T-helper 17 cell (primary cell): ENCODE measurements around the gene ATP6V1B1. TPM values are rescaled to one million over a fixed set of nuclear protein-coding genes. Genes with fewer than 3 reads are reported as not detected.

Experiments used
- ATAC-seq: fragments of 150-1000 bp; cut with Tn5 transposase; 2 replicates; pipeline ENCODE4 v1.10.0; 2021; ENCODE audit warnings: mild to moderate bottlenecking, moderate library complexity
- DNase-seq, 3 donors: peaks; one replicate each; pipeline versions ENCODE4 v3.0.0 to v3.0.0-alpha.2; 2020 to 2021
- H3K9me3 ChIP-seq: one replicate; pipeline ENCODE4 v1.7.0; 2013; ENCODE audit warnings: low read length, mild to moderate bottlenecking; ENCODE audit not compliant: control insufficient read depth, poor library complexity, severe bottlenecking
- H3K27ac Mint-ChIP-seq: one replicate; pipeline ENCODE4 v1.8.0; 2022; ENCODE audit warnings: mild to moderate bottlenecking, moderate library complexity, mixed read lengths
- H3K27me3 Mint-ChIP-seq: one replicate; pipeline ENCODE4 v1.8.0; 2022; ENCODE audit warnings: mixed read lengths
- H3K36me3 Mint-ChIP-seq: one replicate; pipeline ENCODE4 v1.8.0; 2022; ENCODE audit warnings: low read depth, mixed read lengths
- H3K4me1 Mint-ChIP-seq: one replicate; pipeline ENCODE4 v1.8.0; 2022; ENCODE audit warnings: mild to moderate bottlenecking, mixed read lengths
- H3K4me3 Mint-ChIP-seq: one replicate; pipeline ENCODE4 v1.8.0; 2022; ENCODE audit warnings: mild to moderate bottlenecking, moderate library complexity, mixed read lengths
- total RNA-seq, 4 donors: library from RNA in 2 of 4; stranded (reverse) in 2 of 4; gene quantifications; one replicate each; pipeline ENCODE4 v1.2.3 and lab custom pipeline; 2022 to 2026

Gene ATP6V1B1
- total RNA-seq, 2 donors from 2014 or later, result not detected

DNA sequence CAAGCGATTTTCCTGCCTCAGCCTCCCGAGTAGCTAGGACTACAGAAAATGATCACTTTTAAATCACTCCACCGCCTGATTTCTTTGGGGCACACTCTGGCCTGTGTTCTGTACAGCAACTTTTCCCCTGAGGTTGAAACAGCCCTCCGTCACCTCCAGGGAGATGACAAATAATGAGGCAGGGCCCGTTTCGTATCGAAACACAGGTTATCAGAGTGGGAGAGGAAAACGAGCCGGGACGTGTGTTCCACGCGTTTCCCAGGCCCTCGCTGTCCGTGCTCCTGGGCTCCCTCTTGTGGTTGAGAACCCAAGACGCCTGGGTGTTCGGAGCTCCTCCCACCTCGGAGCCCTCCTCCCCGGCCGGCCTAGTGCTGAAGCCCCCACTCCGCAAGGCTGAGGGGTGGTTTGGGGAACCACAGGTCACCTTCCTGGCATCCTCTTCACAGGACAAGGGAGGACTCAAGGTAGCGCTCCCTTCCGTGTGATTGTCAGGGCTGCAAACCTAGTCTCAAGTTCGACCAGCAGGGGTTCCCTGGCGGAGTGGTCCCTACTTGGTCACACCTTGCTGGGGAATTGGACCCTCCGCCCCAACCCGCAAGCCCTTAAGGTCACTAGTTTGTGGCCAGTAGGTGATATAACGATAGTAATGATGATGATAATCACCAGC is 12.8 kb downstream of the ATP6V1B1 start:
- Mint-ChIP-seq H3K27ac (peak overlapping the region; percentile 59), H3K4me3 (peak overlapping the region; percentile 81), H3K36me3 (no peaks in the 10 kb centered on the region), H3K27me3 (peaks cover 35% of the 10 kb centered on the region), H3K4me1 (peaks cover 11% of the 10 kb centered on the region)
- ATAC-seq, result peak; percentile 95
- no peaks in the 10 kb centered on the region for H3K9me3 ChIP-seq
- DNase-seq, result peak; percentile 57 to 70 (median 57)

DNA sequence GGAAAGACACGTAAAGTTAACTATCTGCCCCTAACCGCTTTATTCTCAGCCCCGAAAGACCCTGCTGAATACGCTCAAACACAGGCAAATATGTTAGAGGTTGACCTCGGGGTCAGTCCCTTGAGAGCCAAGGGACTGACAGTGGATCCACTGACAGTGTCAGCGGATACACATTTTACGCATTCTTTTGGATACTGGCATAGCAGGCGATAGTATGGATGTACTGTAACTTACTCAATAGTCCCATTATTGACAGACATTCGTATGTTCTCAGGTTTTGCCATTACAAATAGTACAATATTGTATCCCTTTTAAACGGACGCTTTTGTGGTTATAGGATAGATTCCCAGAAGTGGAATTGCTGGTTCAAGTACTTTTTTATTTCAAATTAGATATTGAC is 13.4 kb downstream of the ATP6V1B1 start:
- H3K27me3 Mint-ChIP-seq, result peaks cover 32% of the 10 kb centered on the region
- no peak for DNase-seq
- no peak overlapping the region for H3K4me3 Mint-ChIP-seq
- H3K4me1 Mint-ChIP-seq, result peaks cover 11% of the 10 kb centered on the region
- no peak for ATAC-seq
- no peaks in the 10 kb centered on the region for H3K36me3 Mint-ChIP-seq
- no peaks in the 10 kb centered on the region for H3K9me3 ChIP-seq
- no peak overlapping the region for H3K27ac Mint-ChIP-seq

DNA sequence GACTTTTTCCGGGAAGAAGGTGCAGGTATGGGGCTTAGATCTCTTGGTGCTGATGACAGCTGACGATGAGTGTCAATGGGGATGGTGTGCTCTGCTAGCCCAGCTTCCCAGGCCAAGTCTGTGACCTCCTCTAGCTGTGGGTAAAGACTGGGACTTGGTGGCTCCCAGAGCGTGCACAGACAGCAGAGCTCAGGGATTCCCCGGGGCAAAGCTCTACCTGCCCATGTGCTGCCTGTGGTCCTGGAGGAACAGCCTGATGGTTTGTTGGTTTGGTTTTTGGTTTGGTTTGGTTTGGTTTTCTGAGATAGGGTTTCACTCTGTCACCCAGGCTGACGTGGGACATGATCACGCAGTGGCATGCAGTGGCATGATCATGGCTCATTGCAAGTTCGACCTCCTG is 19.2 kb downstream of the ATP6V1B1 start:
- peak overlapping the region; percentile 14 for H3K27ac Mint-ChIP-seq
- no peak for DNase-seq
- ATAC-seq, result no peak
- peaks cover 51% of the 10 kb centered on the region for H3K27me3 Mint-ChIP-seq
- no peaks in the 10 kb centered on the region for H3K9me3 ChIP-seq
- H3K4me3 Mint-ChIP-seq, result no peak overlapping the region
- H3K36me3 Mint-ChIP-seq, result no peaks in the 10 kb centered on the region
- peaks cover 2% of the 10 kb centered on the region for H3K4me1 Mint-ChIP-seq

DNA sequence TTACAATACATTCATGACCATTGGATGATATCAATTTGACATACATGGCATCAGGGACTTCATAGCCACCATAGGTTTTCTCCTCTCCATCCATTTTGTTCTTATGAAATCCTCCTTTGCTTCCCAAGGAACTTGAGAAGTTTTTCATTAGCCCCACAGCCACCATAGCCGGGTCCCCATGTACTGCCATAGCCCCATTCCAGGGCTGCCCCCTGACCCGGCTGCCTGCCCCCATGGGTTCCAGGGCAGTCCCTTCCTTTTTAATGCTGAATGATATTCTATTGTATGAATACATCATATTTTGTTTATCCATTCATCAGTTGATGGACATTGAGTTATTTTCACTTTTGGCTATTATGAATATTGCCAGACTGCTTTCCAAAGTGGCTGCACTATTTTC is 20.4 kb downstream of the ATP6V1B1 start:
- DNase-seq (no peak), ATAC-seq (no peak)
- Mint-ChIP-seq H3K36me3 (no peaks in the 10 kb centered on the region), H3K27ac (no peak overlapping the region), H3K4me3 (no peak overlapping the region), H3K27me3 (peaks cover 51% of the 10 kb centered on the region), H3K4me1 (peaks cover 4% of the 10 kb centered on the region)
- no peaks in the 10 kb centered on the region for H3K9me3 ChIP-seq

DNA sequence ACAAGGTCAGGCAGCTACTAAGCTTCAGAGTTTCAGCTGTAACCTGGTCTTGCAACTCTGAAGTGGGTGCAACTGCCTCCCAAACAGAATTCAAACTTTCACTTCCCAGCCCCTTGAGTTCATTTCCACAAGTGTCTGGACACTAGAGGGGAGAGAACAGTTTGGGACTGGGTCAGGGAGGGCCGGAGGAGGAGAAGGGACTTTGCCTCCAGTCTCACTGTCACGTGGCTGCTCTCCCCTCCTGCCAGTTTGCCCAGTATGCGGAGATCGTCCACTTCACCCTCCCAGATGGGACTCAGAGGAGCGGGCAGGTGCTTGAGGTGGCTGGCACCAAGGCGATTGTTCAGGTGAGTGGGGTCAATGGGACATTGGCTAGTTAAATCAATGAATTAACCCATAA is 22.1 kb downstream of the ATP6V1B1 start:
- H3K4me1 Mint-ChIP-seq, result peaks cover 4% of the 10 kb centered on the region
- no peaks in the 10 kb centered on the region for H3K36me3 Mint-ChIP-seq
- H3K4me3 Mint-ChIP-seq, result no peak overlapping the region
- DNase-seq, result no peak
- H3K27me3 Mint-ChIP-seq, result peaks cover 57% of the 10 kb centered on the region
- ATAC-seq, result no peak
- no peaks in the 10 kb centered on the region for H3K9me3 ChIP-seq
- H3K27ac Mint-ChIP-seq, result no peak overlapping the region

DNA sequence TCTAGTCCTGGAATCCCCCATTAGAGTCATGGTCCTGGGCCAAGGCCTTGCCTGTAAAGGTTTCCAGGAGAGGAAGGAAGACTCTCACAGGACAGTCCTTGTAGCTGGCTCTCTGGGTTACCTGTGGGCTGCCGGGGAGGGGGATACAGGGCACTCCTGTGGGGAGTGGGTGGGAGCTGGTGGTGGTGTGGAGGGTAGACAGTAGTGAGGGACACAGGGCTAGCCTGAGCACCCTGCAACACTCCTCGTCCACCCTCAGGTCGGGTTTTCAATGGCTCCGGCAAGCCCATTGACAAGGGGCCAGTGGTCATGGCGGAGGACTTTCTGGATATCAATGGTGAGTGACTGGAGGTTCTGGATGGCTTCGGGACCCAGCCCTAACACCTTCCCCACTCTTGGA is 23.1 kb downstream of the ATP6V1B1 start:
- no peaks in the 10 kb centered on the region for H3K9me3 ChIP-seq
- DNase-seq (no peak), ATAC-seq (no peak)
- H3K4me3 Mint-ChIP-seq, result no peak overlapping the region
- peaks cover 4% of the 10 kb centered on the region for H3K4me1 Mint-ChIP-seq
- no peaks in the 10 kb centered on the region for H3K36me3 Mint-ChIP-seq
- peaks cover 61% of the 10 kb centered on the region for H3K27me3 Mint-ChIP-seq
- no peak overlapping the region for H3K27ac Mint-ChIP-seq

DNA sequence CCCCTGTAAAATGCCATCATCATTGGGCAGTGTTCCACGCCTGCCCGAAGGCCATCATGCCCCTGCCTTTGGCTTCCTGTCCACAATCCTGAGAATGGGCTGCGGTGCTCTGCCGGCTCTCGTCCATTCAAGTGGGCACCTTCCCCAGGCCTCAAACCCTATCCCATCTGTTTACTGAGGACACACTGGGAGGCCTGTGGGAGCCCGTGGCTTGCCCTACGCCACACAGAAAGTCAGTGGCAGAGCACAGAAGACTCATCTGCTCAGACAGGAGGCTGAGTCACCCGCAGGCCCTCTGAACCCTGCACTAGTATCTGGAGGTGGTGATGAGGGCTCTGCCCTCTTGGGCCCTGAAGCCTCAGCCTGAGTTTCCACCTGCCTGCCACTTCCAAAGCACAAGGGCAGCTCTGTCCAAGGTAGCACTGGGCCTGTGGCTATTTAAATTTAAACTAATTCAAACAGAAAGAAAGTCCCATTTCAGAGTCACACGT is 23.6 kb downstream of the ATP6V1B1 start:
- no peak for DNase-seq
- H3K4me1 Mint-ChIP-seq, result peaks cover 4% of the 10 kb centered on the region
- H3K4me3 Mint-ChIP-seq, result no peak overlapping the region
- no peak for ATAC-seq
- H3K9me3 ChIP-seq, result no peaks in the 10 kb centered on the region
- H3K27ac Mint-ChIP-seq, result no peak overlapping the region
- H3K27me3 Mint-ChIP-seq, result peaks cover 59% of the 10 kb centered on the region
- H3K36me3 Mint-ChIP-seq, result no peaks in the 10 kb centered on the region

DNA sequence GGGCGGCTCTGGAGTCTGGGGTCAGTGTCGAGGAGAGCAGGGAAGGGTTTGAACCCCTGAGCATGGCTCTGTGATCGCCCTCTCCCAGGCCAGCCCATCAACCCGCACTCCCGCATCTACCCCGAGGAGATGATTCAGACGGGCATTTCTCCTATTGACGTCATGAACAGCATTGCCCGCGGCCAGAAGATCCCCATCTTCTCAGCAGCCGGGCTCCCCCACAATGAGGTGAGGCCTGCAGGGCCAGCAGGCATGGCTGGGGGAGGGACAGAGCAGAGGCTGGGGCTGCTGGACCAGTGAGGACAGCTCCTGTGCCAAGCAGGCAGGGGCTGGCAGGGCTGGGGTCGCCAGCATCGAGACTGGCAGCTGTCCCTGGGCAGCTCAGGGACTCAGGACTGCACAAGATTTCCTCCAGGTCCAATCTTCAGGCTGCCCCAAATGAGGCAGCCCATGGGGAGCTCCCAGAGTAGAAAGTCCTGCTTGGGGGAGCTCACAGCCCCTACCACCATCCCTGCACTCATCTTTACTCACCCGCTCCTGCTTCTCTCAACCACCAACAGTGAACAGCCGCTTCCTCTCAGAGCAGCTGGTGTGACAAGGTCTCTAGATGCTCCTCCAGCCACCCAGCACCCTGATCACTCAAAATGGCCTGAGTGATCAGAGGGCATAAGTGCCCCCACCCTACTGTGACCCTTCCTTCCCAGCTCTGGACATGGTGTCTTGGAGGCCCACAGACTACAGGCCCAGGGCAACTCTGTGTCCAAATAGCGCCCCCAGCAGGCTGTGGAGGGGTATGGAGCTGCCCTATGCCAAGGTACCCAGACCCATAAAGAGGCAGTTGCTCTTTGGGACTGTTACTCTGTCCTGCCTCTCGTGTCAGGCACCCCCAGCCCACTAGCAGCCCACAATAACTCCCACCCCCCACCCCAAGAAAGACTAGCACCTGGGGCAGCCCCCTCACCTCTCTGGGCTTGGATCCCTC is 24.4 kb downstream of the ATP6V1B1 start:
- DNase-seq (no peak), ATAC-seq (no peak)
- H3K4me3 Mint-ChIP-seq, result no peak overlapping the region
- no peak overlapping the region for H3K27ac Mint-ChIP-seq
- peaks cover 7% of the 10 kb centered on the region for H3K4me1 Mint-ChIP-seq
- no peaks in the 10 kb centered on the region for H3K9me3 ChIP-seq
- H3K36me3 Mint-ChIP-seq, result no peaks in the 10 kb centered on the region
- H3K27me3 Mint-ChIP-seq, result peaks cover 57% of the 10 kb centered on the region

DNA sequence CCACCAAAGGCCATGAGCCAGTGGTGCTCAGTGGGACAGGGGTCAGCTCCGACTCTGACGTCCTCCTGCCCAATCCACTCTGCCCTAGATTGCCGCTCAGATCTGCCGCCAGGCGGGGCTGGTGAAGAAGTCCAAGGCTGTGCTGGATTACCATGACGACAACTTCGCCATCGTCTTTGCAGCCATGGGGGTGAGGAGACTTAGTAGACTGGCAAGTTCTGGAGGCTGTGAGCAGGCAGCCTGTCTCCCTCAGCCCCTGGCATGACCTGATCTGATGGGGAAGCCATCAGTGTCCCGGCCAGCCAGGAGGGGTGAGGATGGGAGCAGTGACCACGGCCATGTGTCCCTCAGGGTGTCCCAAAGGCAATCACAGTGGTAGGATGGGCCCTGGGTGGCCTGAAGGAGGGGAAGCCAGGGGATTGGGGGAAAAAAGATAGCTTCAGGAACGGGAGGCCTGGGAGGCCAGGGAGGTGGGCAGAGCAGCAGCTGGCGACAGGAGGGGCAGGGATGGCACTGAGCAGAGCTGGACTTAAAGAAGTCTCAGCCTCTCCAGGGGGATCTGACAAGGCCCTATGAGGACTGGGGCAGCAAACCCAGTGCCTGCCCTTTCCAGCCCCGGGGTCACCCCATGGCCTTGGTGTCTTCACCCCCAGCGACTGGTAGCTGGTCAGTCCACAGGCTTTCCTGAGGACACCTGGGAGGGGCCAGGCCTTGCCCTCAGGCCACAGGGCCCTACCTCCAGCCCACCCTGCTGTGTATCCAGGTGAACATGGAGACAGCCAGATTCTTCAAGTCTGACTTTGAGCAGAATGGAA is 25.3 kb downstream of the ATP6V1B1 start:
- Mint-ChIP-seq H3K27me3 (peaks cover 48% of the 10 kb centered on the region), H3K36me3 (no peaks in the 10 kb centered on the region), H3K4me1 (peaks cover 7% of the 10 kb centered on the region), H3K4me3 (no peak overlapping the region), H3K27ac (no peak overlapping the region)
- no peaks in the 10 kb centered on the region for H3K9me3 ChIP-seq
- ATAC-seq (no peak), DNase-seq (no peak)

DNA sequence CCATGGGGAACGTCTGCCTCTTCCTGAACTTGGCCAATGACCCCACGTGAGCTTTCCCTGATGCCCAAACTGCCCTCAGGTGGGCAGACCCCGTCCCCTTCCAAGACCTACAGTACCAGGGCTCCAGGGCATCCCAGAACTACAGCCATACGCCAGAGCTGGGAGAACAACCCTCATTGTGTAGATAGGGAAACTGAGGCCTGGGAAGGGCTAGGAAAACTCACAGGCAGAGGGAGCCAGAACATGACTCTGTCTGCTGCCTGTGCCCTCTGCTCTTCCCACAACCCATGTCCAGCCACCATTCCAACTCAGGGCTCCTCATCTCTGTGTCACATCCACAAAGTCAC is 25.9 kb downstream of the ATP6V1B1 start:
- ATAC-seq (no peak), DNase-seq (no peak)
- H3K4me1 Mint-ChIP-seq, result peaks cover 7% of the 10 kb centered on the region
- H3K27ac Mint-ChIP-seq, result no peak overlapping the region
- no peaks in the 10 kb centered on the region for H3K36me3 Mint-ChIP-seq
- no peaks in the 10 kb centered on the region for H3K9me3 ChIP-seq
- peaks cover 42% of the 10 kb centered on the region for H3K27me3 Mint-ChIP-seq
- H3K4me3 Mint-ChIP-seq, result no peak overlapping the region

DNA sequence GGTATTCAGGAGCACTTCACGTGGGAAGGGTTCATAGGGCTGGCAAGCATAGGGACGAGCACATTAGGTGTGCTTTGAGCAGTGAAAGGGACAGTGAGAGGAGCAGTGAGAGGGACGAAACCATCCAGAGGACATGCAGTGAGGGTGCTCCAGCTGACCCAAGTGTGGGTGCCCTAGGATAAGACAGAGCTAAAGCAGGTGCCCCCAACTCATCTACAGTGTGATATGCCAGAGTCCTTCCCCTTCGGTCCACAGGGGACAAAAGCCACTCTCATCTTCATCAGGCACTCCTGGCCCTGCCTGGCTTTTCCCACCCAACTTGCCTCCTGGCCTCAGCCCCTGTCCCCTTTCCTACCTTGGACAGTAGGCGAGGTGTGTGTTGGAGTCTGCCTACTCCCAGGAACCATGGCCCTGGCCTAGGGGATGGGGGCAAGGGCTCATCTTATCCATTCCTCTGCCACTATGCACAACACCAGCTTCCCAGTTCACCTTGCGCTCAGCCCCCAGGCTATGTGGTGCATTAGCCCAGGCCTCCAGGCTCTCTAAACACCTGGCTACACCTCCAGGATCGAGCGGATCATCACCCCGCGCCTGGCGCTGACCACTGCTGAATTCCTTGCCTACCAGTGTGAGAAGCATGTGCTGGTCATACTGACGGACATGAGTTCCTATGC is 26.6 kb downstream of the ATP6V1B1 start:
- H3K9me3 ChIP-seq, result no peaks in the 10 kb centered on the region
- no peak overlapping the region for H3K27ac Mint-ChIP-seq
- DNase-seq, result no peak
- no peaks in the 10 kb centered on the region for H3K36me3 Mint-ChIP-seq
- H3K27me3 Mint-ChIP-seq, result peaks cover 38% of the 10 kb centered on the region
- ATAC-seq, result no peak
- peaks cover 7% of the 10 kb centered on the region for H3K4me1 Mint-ChIP-seq
- H3K4me3 Mint-ChIP-seq, result no peak overlapping the region

DNA sequence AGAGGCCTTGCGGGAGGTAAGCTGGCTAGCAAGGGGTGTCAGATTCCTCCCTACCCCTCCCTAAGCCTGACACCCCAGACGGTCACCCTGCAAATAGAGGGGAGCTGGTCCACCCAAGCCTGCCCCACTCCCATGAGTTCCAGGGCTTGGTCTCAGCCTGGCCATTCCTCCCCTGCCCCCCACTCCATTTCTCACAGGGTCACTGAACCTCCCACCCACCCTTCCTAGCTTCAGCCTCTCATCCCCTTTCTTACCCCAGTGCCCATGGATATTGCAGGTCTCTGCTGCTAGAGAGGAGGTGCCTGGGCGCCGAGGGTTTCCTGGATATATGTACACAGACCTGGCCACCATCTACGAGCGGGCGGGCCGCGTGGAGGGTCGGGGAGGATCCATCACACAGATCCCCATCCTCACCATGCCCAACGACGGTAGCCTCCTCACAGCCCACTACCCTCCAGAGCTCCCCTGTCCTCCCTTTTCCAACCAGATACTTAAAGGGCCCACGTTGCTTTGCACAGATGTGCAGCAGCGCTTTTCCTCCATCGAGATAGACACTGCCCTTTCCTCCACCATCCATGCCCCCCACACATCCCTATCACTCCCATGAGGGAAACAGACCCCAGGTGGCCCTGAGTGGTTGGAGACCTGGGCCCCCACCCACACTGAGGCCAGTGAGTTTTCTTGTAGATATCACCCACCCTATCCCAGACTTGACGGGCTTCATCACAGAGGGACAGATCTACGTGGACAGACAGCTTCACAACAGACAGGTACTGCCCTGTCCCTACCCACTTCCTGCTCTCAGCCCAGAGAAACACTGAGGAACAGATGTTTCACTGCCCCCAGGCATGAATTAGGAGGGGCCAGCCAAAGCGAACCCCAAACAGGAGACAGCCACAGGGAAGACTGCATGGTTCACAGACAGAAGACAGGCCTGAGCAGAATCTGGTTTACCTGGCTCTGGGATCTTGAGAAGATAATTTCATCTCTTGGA is 27.5 kb downstream of the ATP6V1B1 start:
- H3K9me3 ChIP-seq, result no peaks in the 10 kb centered on the region
- DNase-seq, result no peak
- no peak for ATAC-seq
- H3K36me3 Mint-ChIP-seq, result no peaks in the 10 kb centered on the region
- H3K27ac Mint-ChIP-seq, result no peak overlapping the region
- peaks cover 33% of the 10 kb centered on the region for H3K27me3 Mint-ChIP-seq
- no peak overlapping the region for H3K4me3 Mint-ChIP-seq
- peaks cover 7% of the 10 kb centered on the region for H3K4me1 Mint-ChIP-seq
